Neural cell (in vitro differentiated cells): ENCODE measurements around the gene ACTMAP. TPM values are rescaled to one million over a fixed set of nuclear protein-coding genes. Genes with fewer than 3 reads are reported as not detected.

Experiments
- H2AFZ ChIP-seq: fragments of 200-600, 300-800 bp; sonication (generic), shearing (Covaris generic); 2 replicates; pipeline ENCODE4 v1.6.0; 2014; ENCODE audit warnings: low read depth, mild to moderate bottlenecking, antibody characterized with exemption, low read length, moderate library complexity
- H3F3A ChIP-seq: fragments of 200-600 bp; shearing (Covaris generic); 2 replicates; pipeline ENCODE4 v1.6.1; 2016; ENCODE audit warnings: mild to moderate bottlenecking, moderate library complexity, mixed read lengths, antibody characterized with exemption, low read length; ENCODE audit not compliant: insufficient read depth, poor library complexity, severe bottlenecking
- H3K27ac ChIP-seq: fragments of 200-600, 300-800 bp; sonication (generic), shearing (Covaris generic); 2 replicates; pipeline ENCODE4 v1.5.1; 2014; ENCODE audit warnings: mild to moderate bottlenecking, low read length, moderate library complexity
- H3K27me3 ChIP-seq: fragments of 300-800, 200-600 bp; sonication (generic), shearing (Covaris generic); 2 replicates; pipeline ENCODE4 v1.6.0; 2014; ENCODE audit warnings: mild to moderate bottlenecking, low read depth, low read length, moderate library complexity; ENCODE audit not compliant: insufficient read depth
- H3K36me3 ChIP-seq: fragments of 300-800, 200-600 bp; sonication (generic), shearing (Covaris generic); 2 replicates; pipeline ENCODE4 v1.5.1; 2014; ENCODE audit warnings: mild to moderate bottlenecking, antibody characterized with exemption, low read length, moderate library complexity; ENCODE audit not compliant: insufficient read depth
- H3K4me2 ChIP-seq: fragments of 300-800, 200-600 bp; sonication (generic), shearing (Covaris generic); 2 replicates; pipeline ENCODE4 v1.6.0; 2014; ENCODE audit warnings: mild to moderate bottlenecking, low read length
- H3K4me3 ChIP-seq: fragments of 300-800, 200-600 bp; sonication (generic), shearing (Covaris generic); 2 replicates; pipeline ENCODE4 v1.5.1; 2014; ENCODE audit warnings: mild to moderate bottlenecking, low read length, moderate library complexity
- H3K79me2 ChIP-seq: fragments of 200-600 bp; shearing (Covaris generic); replicated peaks from 2 replicates; pipeline ENCODE4 v1.6.0; 2014; ENCODE audit warnings: mild to moderate bottlenecking, low read length, moderate library complexity; ENCODE audit not compliant: insufficient read depth
- H3K9ac ChIP-seq: fragments of 300-800, 200-600 bp; sonication (generic), shearing (Covaris generic); 2 replicates; pipeline ENCODE4 v1.6.1; 2016; ENCODE audit warnings: mild to moderate bottlenecking, low read length, mixed read lengths
- H3K9me2 ChIP-seq: fragments of 200-600 bp; shearing (Covaris generic); 2 replicates; pipeline ENCODE4 v1.6.1; 2016; ENCODE audit warnings: mild to moderate bottlenecking, low read length, mixed read lengths; ENCODE audit not compliant: insufficient read depth
- H3K9me3 ChIP-seq: fragments of 200-600, 300-800 bp; sonication (generic), shearing (Covaris generic); 2 replicates; pipeline ENCODE4 v1.6.1; 2016; ENCODE audit warnings: mild to moderate bottlenecking, mixed run types, low read length, moderate library complexity, mixed read lengths
- H4K20me1 ChIP-seq: fragments of 200-600 bp; shearing (Covaris generic); 2 replicates; pipeline ENCODE4 v1.6.1; 2016; ENCODE audit warnings: mild to moderate bottlenecking, mixed run types; ENCODE audit not compliant: insufficient read depth
- EP300 ChIP-seq: fragments of 450-650 bp; conservative IDR thresholded peaks from 2 replicates; pipeline ENCODE4 v1.6.1; 2014; ENCODE audit warnings: antibody characterized with exemption, mild to moderate bottlenecking, moderate library complexity; ENCODE audit not compliant: poor library complexity, severe bottlenecking
- EZH2 ChIP-seq: fragments of 200-600, 300-800 bp; shearing (Covaris generic), sonication (generic); IDR thresholded peaks from 2 replicates; pipeline ENCODE4 v1.6.1; 2014; ENCODE audit warnings: antibody characterized with exemption, low read length, borderline replicate concordance, mild to moderate bottlenecking; ENCODE audit not compliant: insufficient read depth, poor library complexity, severe bottlenecking
- MXI1 ChIP-seq: fragments of 450-650 bp; conservative IDR thresholded peaks from 2 replicates; pipeline ENCODE4 v1.6.1; 2014; ENCODE audit warnings: antibody characterized with exemption, mild to moderate bottlenecking; ENCODE audit not compliant: poor library complexity, severe bottlenecking
- POLR2AphosphoS5 ChIP-seq: IDR thresholded peaks from 2 replicates; pipeline ENCODE4 v1.6.1; 2012
- RAD21 ChIP-seq: fragments of 450-650 bp; conservative IDR thresholded peaks from 2 replicates; pipeline ENCODE4 v1.6.1; 2014; ENCODE audit warnings: antibody characterized with exemption, mild to moderate bottlenecking, moderate library complexity
- REST ChIP-seq: IDR thresholded peaks from 2 replicates; pipeline ENCODE4 v1.6.1; 2012; ENCODE audit warnings: borderline replicate concordance
- SMC3 ChIP-seq: fragments of 450-650 bp; conservative IDR thresholded peaks from 2 replicates; pipeline ENCODE4 v1.6.1; 2014; ENCODE audit warnings: antibody characterized with exemption, mild to moderate bottlenecking, moderate library complexity; ENCODE audit not compliant: poor library complexity
- TAF1 ChIP-seq: IDR thresholded peaks from 2 replicates; pipeline ENCODE4 v1.6.1; 2012; ENCODE audit warnings: low read depth
- polyA plus RNA-seq: library from polyadenylated mRNA; depleted of rRNA; stranded (reverse); fragments of >200 nt; gene quantifications from 2 replicates; pipeline ENCODE4 v1.2.3, GENCODE V29; 2014
- TF ChIP-seq, protein P1 (sequence below): fragments of 450-650 bp; IDR thresholded peaks from 2 replicates; pipeline ENCODE4 v1.5.1; 2014; ENCODE audit warnings: antibody characterized with exemption, mild to moderate bottlenecking, moderate library complexity; ENCODE audit not compliant: poor library complexity, severe bottlenecking

Gene ACTMAP
- polyA plus RNA-seq, 1 donor from 2014 or later, result not detected

GRCh38 chr19:40755791-40756190 is 5.5 kb upstream of the ACTMAP start:
- Histone ChIP-seq H3K27ac (no peak overlapping the region), H3F3A (no peaks in the 10 kb centered on the region), H3K79me2 (peaks cover 37% of the 10 kb centered on the region), H3K9me3 (no peaks in the 10 kb centered on the region), H4K20me1 (no peaks in the 10 kb centered on the region), H3K9me2 (no peaks in the 10 kb centered on the region), H2AFZ (no peak overlapping the region), H3K36me3 (no peaks in the 10 kb centered on the region), H3K27me3 (no peaks in the 10 kb centered on the region), H3K4me3 (no peak overlapping the region), H3K9ac (no peak overlapping the region), H3K4me2 (no peak overlapping the region)
- TF ChIP-seq SMC3 (no peak), REST (no peak), EZH2 (no peak), TAF1 (no peak), EP300 (no peak), RAD21 (no peak), MXI1 (no peak), POLR2AphosphoS5 (no peak)
- TF ChIP-seq, protein P1, sequence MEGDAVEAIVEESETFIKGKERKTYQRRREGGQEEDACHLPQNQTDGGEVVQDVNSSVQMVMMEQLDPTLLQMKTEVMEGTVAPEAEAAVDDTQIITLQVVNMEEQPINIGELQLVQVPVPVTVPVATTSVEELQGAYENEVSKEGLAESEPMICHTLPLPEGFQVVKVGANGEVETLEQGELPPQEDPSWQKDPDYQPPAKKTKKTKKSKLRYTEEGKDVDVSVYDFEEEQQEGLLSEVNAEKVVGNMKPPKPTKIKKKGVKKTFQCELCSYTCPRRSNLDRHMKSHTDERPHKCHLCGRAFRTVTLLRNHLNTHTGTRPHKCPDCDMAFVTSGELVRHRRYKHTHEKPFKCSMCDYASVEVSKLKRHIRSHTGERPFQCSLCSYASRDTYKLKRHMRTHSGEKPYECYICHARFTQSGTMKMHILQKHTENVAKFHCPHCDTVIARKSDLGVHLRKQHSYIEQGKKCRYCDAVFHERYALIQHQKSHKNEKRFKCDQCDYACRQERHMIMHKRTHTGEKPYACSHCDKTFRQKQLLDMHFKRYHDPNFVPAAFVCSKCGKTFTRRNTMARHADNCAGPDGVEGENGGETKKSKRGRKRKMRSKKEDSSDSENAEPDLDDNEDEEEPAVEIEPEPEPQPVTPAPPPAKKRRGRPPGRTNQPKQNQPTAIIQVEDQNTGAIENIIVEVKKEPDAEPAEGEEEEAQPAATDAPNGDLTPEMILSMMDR, result no peak

GRCh38 chr19:40755248-40755624 is 5.0 kb upstream of the ACTMAP start:
- no peak for TF ChIP-seq MXI1
- TF ChIP-seq, protein P1, result no peak
- no peak for TF ChIP-seq TAF1
- TF ChIP-seq REST, result no peak
- TF ChIP-seq SMC3, result no peak
- TF ChIP-seq EZH2, result no peak
- TF ChIP-seq EP300, result no peak
- TF ChIP-seq RAD21, result no peak
- TF ChIP-seq POLR2AphosphoS5, result no peak
- Histone ChIP-seq H3K79me2 (peaks cover 37% of the 10 kb centered on the region), H2AFZ (no peak overlapping the region), H3K4me2 (no peak overlapping the region), H3K4me3 (no peak overlapping the region), H3K9ac (no peak overlapping the region), H3K9me3 (no peaks in the 10 kb centered on the region), H3K27ac (no peak overlapping the region), H3K36me3 (no peaks in the 10 kb centered on the region), H3K27me3 (no peaks in the 10 kb centered on the region), H3K9me2 (no peaks in the 10 kb centered on the region), H4K20me1 (no peaks in the 10 kb centered on the region), H3F3A (no peaks in the 10 kb centered on the region)
